Keratinocyte (primary cell): ENCODE measurements around the gene MAPK9. TPM values are rescaled to one million over a fixed set of nuclear protein-coding genes. Genes with fewer than 3 reads are reported as not detected.

Source experiments
- DNase-seq: peaks from one replicate; pipeline ENCODE4 v3.0.0-alpha.2; 2011; ENCODE audit warnings: low read depth, missing footprints, low spot score
- FAIRE-seq: peaks from 2 replicates; lab custom pipeline; 2011; peaks lifted over from hg19 to GRCh38; lab: Jason Lieb, UNC
- H2AFZ ChIP-seq: 2 replicates; pipeline ENCODE4 v1.6.0; 2012; ENCODE audit warnings: low read length, control low read depth, inconsistent platforms; ENCODE audit not compliant: control insufficient read depth
- H3K27ac ChIP-seq: 2 replicates; pipeline ENCODE4 v1.5.1; 2011; ENCODE audit warnings: low read length; ENCODE audit not compliant: control insufficient read depth, insufficient read depth
- H3K27me3 ChIP-seq: 3 replicates; pipeline ENCODE4 v1.6.0; 2011; ENCODE audit warnings: low read length; ENCODE audit not compliant: control insufficient read depth, insufficient read depth; ENCODE audit errors: extremely low read depth
- H3K36me3 ChIP-seq, 2 experiments: 2 replicates in 1 of 2; 3 replicates in 1 of 2; pipeline ENCODE4 v1.5.1; 2011; ENCODE audit warnings: low read length in 2 of 2, mild to moderate bottlenecking in 1 of 2; ENCODE audit not compliant: control insufficient read depth in 2 of 2, insufficient read depth in 2 of 2; ENCODE audit errors: extremely low read depth in 1 of 2
- H3K4me1 ChIP-seq: 3 replicates; pipeline ENCODE4 v1.5.1; 2011; ENCODE audit warnings: low read length; ENCODE audit not compliant: control insufficient read depth, insufficient read depth; ENCODE audit errors: extremely low read depth
- H3K4me2 ChIP-seq: 3 replicates; pipeline ENCODE4 v1.6.0; 2011; ENCODE audit warnings: low read depth, low read length; ENCODE audit not compliant: control insufficient read depth, insufficient read depth; ENCODE audit errors: extremely low read depth
- H3K4me3 ChIP-seq, 3 experiments: fragments of 200-600 bp in 1 of 3; sonication (generic) in 1 of 3; 2 replicates in 2 of 3; 3 replicates in 1 of 3; pipeline ENCODE4 v1.5.1; 2011 to 2016; ENCODE audit warnings: low read length in 3 of 3, mild to moderate bottlenecking in 3 of 3, control low read depth in 2 of 3, inconsistent platforms in 1 of 3, low read depth in 1 of 3, mixed read lengths in 1 of 3, mixed run types in 1 of 3, moderate library complexity in 1 of 3; ENCODE audit not compliant: control insufficient read depth in 2 of 3, insufficient read depth in 2 of 3; ENCODE audit errors: extremely low read depth in 1 of 3
- H3K79me2 ChIP-seq: 2 replicates; pipeline ENCODE4 v1.6.0; 2012; ENCODE audit warnings: low read length; ENCODE audit not compliant: control insufficient read depth, insufficient read depth
- H3K9ac ChIP-seq: 3 replicates; pipeline ENCODE4 v1.6.0; 2011; ENCODE audit warnings: low read length; ENCODE audit not compliant: control insufficient read depth, insufficient read depth; ENCODE audit errors: extremely low read depth
- H3K9me1 ChIP-seq: 3 replicates; pipeline ENCODE4 v1.6.0; 2011; ENCODE audit warnings: low read length; ENCODE audit not compliant: control insufficient read depth, insufficient read depth; ENCODE audit errors: extremely low read depth
- H3K9me3 ChIP-seq: 2 replicates; pipeline ENCODE4 v1.5.1; 2012; ENCODE audit warnings: low read depth, low read length; ENCODE audit not compliant: control insufficient read depth
- H4K20me1 ChIP-seq: 3 replicates; pipeline ENCODE4 v1.6.0; 2011; ENCODE audit warnings: low read length; ENCODE audit not compliant: control insufficient read depth, insufficient read depth; ENCODE audit errors: extremely low read depth
- EZH2 ChIP-seq: IDR thresholded peaks from one replicate; pipeline ENCODE4 v1.6.1; 2012; ENCODE audit warnings: inconsistent platforms, mild to moderate bottlenecking, low read length, moderate library complexity
- dilution Hi-C: fragments of 300-500 bp; cut with MboI; formaldehyde crosslinking; loops from one replicate; pipeline ENCODE4 v1.7.0; 2020; ENCODE audit warnings: low sequenced_read_pairs; ENCODE audit not compliant: extremely low pct_ligation_motif_present
- polyA plus RNA-seq, 5 experiments: library from polyadenylated mRNA; depleted of rRNA in 3 of 5; stranded (reverse) in 3 of 5; stranded (forward) in 1 of 5; unstranded in 1 of 5; fragments of >200 nt; gene quantifications; 1 replicate in 1 of 5; 2 replicates in 3 of 5; 3 replicates in 1 of 5; pipeline versions ENCODE4 v1.2.1 to v1.2.3, GENCODE V29; 2011 to 2012; ENCODE audit warnings: missing spikeins in 2 of 5, low read depth in 1 of 5, low replicate concordance in 1 of 5
- TF ChIP-seq, protein P1 (sequence below), 3 experiments: IDR thresholded peaks in 1 of 3; conservative IDR thresholded peaks in 1 of 3; optimal IDR thresholded peaks in 1 of 3; 2 replicates in 2 of 3; 3 replicates in 1 of 3; pipeline versions ENCODE3 to v1.5.1; 2011; ENCODE audit warnings: low read length in 3 of 3, mild to moderate bottlenecking in 3 of 3, moderate library complexity in 2 of 3, control low read depth in 1 of 3, inconsistent platforms in 1 of 3; ENCODE audit not compliant: insufficient read depth in 2 of 3; ENCODE audit errors: extremely low read depth in 1 of 3

Gene MAPK9
- polyA plus RNA-seq, 1 donor (not counting 4 experiments of a cell fraction or from before 2014, with no cell fraction given), result 49.4 TPM

DNA sequence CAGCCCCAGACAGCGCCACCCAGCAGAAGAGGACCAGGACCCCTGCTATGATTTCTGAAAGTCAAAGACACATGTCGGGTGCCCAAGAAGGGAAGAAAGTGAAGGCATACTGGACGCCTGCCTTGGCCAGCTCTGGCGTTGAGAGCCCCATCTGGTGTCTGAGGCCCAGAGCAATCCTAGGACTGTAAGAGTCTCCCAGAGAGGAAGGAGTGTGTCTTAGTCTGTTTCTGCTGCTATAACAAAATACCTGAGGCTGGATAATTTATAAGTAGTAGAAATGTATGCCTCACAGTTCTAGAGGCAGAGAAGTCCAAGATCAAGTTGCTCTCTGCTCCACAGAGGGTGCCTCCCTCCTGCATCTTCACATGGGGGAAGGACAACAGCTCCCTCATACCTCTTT lies 93.7 kb downstream of the MAPK9 start:
- Histone ChIP-seq H4K20me1 (no peaks in the 10 kb centered on the region), H3K9me1 (no peaks in the 10 kb centered on the region), H3K27me3 (no peaks in the 10 kb centered on the region), H3K4me1 (no peaks in the 10 kb centered on the region), H3K27ac (no peak overlapping the region), H3K9me3 (no peaks in the 10 kb centered on the region), H3K4me3 (no peak overlapping the region), H3K79me2 (no peaks in the 10 kb centered on the region), H3K4me2 (no peak overlapping the region), H2AFZ (no peak overlapping the region), H3K36me3 (no peaks in the 10 kb centered on the region), H3K9ac (no peak overlapping the region)
- dilution Hi-C loops, result no loop called here
- TF ChIP-seq EZH2, result no peak
- TF ChIP-seq, protein P1, sequence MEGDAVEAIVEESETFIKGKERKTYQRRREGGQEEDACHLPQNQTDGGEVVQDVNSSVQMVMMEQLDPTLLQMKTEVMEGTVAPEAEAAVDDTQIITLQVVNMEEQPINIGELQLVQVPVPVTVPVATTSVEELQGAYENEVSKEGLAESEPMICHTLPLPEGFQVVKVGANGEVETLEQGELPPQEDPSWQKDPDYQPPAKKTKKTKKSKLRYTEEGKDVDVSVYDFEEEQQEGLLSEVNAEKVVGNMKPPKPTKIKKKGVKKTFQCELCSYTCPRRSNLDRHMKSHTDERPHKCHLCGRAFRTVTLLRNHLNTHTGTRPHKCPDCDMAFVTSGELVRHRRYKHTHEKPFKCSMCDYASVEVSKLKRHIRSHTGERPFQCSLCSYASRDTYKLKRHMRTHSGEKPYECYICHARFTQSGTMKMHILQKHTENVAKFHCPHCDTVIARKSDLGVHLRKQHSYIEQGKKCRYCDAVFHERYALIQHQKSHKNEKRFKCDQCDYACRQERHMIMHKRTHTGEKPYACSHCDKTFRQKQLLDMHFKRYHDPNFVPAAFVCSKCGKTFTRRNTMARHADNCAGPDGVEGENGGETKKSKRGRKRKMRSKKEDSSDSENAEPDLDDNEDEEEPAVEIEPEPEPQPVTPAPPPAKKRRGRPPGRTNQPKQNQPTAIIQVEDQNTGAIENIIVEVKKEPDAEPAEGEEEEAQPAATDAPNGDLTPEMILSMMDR (optimal IDR thresholded peaks at IDR 0.05 in 1 of 3, IDR thresholded peaks at IDR 0.05 in 1 of 3, conservative IDR thresholded peaks at IDR 0.05 in 1 of 3; ENCODE audit: extremely low read depth in 1 of 3, insufficient read depth in 2 of 3, low read length in 3 of 3), result no peak
- DNase-seq (no peak), FAIRE-seq (no peak)

DNA sequence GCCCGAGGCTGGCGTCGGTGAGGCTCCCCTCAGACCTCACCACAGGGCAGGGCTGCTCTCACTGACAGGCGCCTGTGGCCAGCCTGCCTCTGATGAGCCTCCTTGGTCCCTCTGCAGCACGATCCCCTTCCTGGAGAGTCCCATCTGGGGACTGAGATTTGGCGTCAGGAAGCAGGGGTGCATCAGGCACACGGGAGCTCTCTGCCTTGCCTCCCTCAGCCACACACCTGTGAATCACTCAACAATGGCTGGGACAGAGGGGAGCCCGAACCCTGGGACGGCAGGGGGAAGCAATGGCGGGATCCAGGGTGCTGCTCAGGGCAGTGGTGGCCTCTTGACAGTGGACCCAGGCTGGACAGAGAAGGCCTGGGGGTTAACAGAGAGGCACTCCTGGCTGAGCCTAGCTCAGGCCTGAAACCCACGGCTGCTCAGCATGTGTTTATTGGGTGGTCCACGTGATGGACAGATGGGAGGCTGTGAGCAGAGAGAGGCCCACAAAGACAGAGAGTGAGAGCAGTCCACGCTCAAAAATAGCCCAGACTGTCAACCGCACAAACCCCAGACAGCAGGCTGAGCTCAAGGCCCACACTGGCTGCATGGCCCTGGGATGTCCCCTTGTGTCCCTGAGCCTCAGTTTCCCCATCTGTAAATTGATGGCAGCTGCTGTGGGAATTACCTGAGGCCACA lies 94.7 kb downstream of the MAPK9 start:
- no peaks in the 10 kb centered on the region for H3K27me3 ChIP-seq
- no peak for DNase-seq
- dilution Hi-C loops, result no loop called here
- no peak overlapping the region for H3K27ac ChIP-seq
- no peaks in the 10 kb centered on the region for H3K9me3 ChIP-seq
- H4K20me1 ChIP-seq, result no peaks in the 10 kb centered on the region
- H3K9me1 ChIP-seq, result no peaks in the 10 kb centered on the region
- H3K4me1 ChIP-seq, result no peaks in the 10 kb centered on the region
- H3K4me2 ChIP-seq, result no peak overlapping the region
- TF ChIP-seq, protein P1 (optimal IDR thresholded peaks at IDR 0.05 in 1 of 3, IDR thresholded peaks at IDR 0.05 in 1 of 3, conservative IDR thresholded peaks at IDR 0.05 in 1 of 3; ENCODE audit: extremely low read depth in 1 of 3, insufficient read depth in 2 of 3, low read length in 3 of 3), result no peak
- no peak overlapping the region for H2AFZ ChIP-seq
- H3K9ac ChIP-seq, result no peak overlapping the region
- H3K79me2 ChIP-seq, result no peaks in the 10 kb centered on the region
- H3K4me3 ChIP-seq, result no peak overlapping the region
- FAIRE-seq, result no peak
- no peaks in the 10 kb centered on the region for H3K36me3 ChIP-seq
